Endothelial cell of umbilical vein (primary cell): ENCODE results near the gene TET1. TPM values are rescaled to one million over a fixed set of nuclear protein-coding genes. Genes with fewer than 3 reads are reported as not detected.

ENCODE experiments used
- BruUV-seq: library from RNA; stranded (reverse); fragments of 400-500 nt; replicated peaks from 2 replicates; lab custom pipeline; 2021; lab: Mats Ljungman, UMichigan
- CTCF ChIA-PET: fragments of 300-600, 350-600 bp; sonication (Branson Sonifier 250); formaldehyde crosslinking; loops from one replicate; lab custom pipeline; 2021; ENCODE audit warnings: antibody characterized with exemption, inconsistent platforms; lab: Charles Lee
- POLR2A ChIA-PET: fragments of 300-600, 350-600 bp; sonication (Branson Sonifier 250); formaldehyde crosslinking; loops from one replicate; lab custom pipeline; 2021; ENCODE audit warnings: antibody characterized with exemption, inconsistent platforms; lab: Charles Lee
- DNase-seq: peaks from one replicate; pipeline ENCODE4 v3.0.0-alpha.2; 2011; ENCODE audit warnings: low read depth, low spot score
- FAIRE-seq: peaks from 2 replicates; lab custom pipeline; 2011; peaks lifted over from hg19 to GRCh38; lab: Jason Lieb, UNC
- H2AFZ ChIP-seq: 2 replicates; pipeline ENCODE4 v1.6.0; 2012; ENCODE audit warnings: low read depth, low read length, control low read depth, inconsistent platforms
- H3K27ac ChIP-seq: 2 replicates; pipeline ENCODE4 v1.5.1; 2011; ENCODE audit warnings: low read depth, mild to moderate bottlenecking, control low read depth, low read length, moderate library complexity; ENCODE audit not compliant: insufficient read depth
- H3K27me3 ChIP-seq, 2 experiments: 2 replicates each; pipeline versions ENCODE4 v1.6.0 to v1.6.1; 2011; ENCODE audit warnings: low read length in 2 of 2, mixed read lengths in 1 of 2; ENCODE audit not compliant: control insufficient read depth in 2 of 2, insufficient read depth in 2 of 2
- H3K36me3 ChIP-seq, 2 experiments: 2 replicates in 1 of 2; 3 replicates in 1 of 2; pipeline ENCODE4 v1.5.1; 2011; ENCODE audit warnings: low read length in 2 of 2, mild to moderate bottlenecking in 1 of 2, moderate library complexity in 1 of 2; ENCODE audit not compliant: control insufficient read depth in 2 of 2, insufficient read depth in 2 of 2; ENCODE audit errors: extremely low read depth in 1 of 2
- H3K4me1 ChIP-seq: 3 replicates; pipeline ENCODE4 v1.5.1; 2011; ENCODE audit warnings: mild to moderate bottlenecking, low read length; ENCODE audit not compliant: control insufficient read depth, insufficient read depth; ENCODE audit errors: extremely low read depth
- H3K4me2 ChIP-seq: 2 replicates; pipeline ENCODE4 v1.6.1; 2011; ENCODE audit warnings: low read length, control low read depth, mixed read lengths; ENCODE audit not compliant: insufficient read depth
- H3K4me3 ChIP-seq, 3 experiments: fragments of 200-600 bp in 1 of 3; sonication (generic), shearing (Covaris generic) in 1 of 3; replicated peaks in 1 of 3; 2 replicates each; pipeline ENCODE4 v1.5.1; 2011 to 2016; ENCODE audit warnings: control low read depth in 3 of 3, low read length in 3 of 3, mild to moderate bottlenecking in 2 of 3, inconsistent platforms in 1 of 3, low read depth in 1 of 3, moderate library complexity in 1 of 3; ENCODE audit not compliant: insufficient read depth in 1 of 3
- H3K79me2 ChIP-seq: 2 replicates; pipeline ENCODE4 v1.6.0; 2012; ENCODE audit warnings: low read length, inconsistent platforms; ENCODE audit not compliant: control insufficient read depth, insufficient read depth
- H3K9ac ChIP-seq: replicated peaks from 2 replicates; pipeline ENCODE3; 2011; ENCODE audit warnings: low read length, control low read depth; ENCODE audit not compliant: insufficient read depth; ENCODE audit errors: extremely low read depth
- H3K9me1 ChIP-seq: replicated peaks from 3 replicates; pipeline ENCODE4 v1.6.0; 2011; ENCODE audit warnings: mild to moderate bottlenecking, low read length; ENCODE audit not compliant: control insufficient read depth, insufficient read depth; ENCODE audit errors: extremely low read depth
- H3K9me3 ChIP-seq: replicated peaks from 2 replicates; pipeline ENCODE4 v1.5.1; 2012; ENCODE audit warnings: low read length, inconsistent platforms; ENCODE audit not compliant: control insufficient read depth, insufficient read depth
- H4K20me1 ChIP-seq: replicated peaks from 2 replicates; pipeline ENCODE3; 2011; ENCODE audit warnings: mild to moderate bottlenecking, low read length; ENCODE audit not compliant: control insufficient read depth, insufficient read depth; ENCODE audit errors: extremely low read depth
- EZH2 ChIP-seq: IDR thresholded peaks from 2 replicates; pipeline ENCODE4 v1.6.1; 2012; ENCODE audit warnings: borderline replicate concordance, low read depth, mild to moderate bottlenecking, moderate library complexity, low read length, inconsistent platforms; ENCODE audit not compliant: severe bottlenecking
- FOS ChIP-seq: IDR thresholded peaks from 2 replicates; pipeline ENCODE4 v1.6.1; 2011; ENCODE audit warnings: mild to moderate bottlenecking, low read length, moderate library complexity, borderline replicate concordance; ENCODE audit not compliant: insufficient read depth
- GATA2 ChIP-seq: IDR thresholded peaks from 2 replicates; pipeline ENCODE4 v1.7.0; 2011; ENCODE audit warnings: low read depth, mild to moderate bottlenecking, moderate library complexity, mixed read lengths, low read length; ENCODE audit not compliant: insufficient read length, insufficient read depth
- JUN ChIP-seq: IDR thresholded peaks from 2 replicates; pipeline ENCODE4 v1.6.1; 2011; ENCODE audit warnings: borderline replicate concordance, low read depth; ENCODE audit not compliant: insufficient read length, insufficient read depth
- MYC ChIP-seq: IDR thresholded peaks from one replicate; pipeline ENCODE4 v1.6.1; 2011; ENCODE audit warnings: mild to moderate bottlenecking, low read depth, low read length
- POLR2A ChIP-seq: IDR thresholded peaks from 2 replicates; pipeline ENCODE4 v1.6.1; 2012; ENCODE audit warnings: low read depth, mild to moderate bottlenecking, control low read depth, low read length
- POLR2AphosphoS5 ChIP-seq: IDR thresholded peaks from 2 replicates; pipeline ENCODE4 v1.6.1; 2012; ENCODE audit warnings: low read depth, mild to moderate bottlenecking, control low read depth, low read length, moderate library complexity; ENCODE audit not compliant: insufficient read depth
- dilution Hi-C: fragments of 300-500 bp; cut with MboI; formaldehyde crosslinking; loops from one replicate; pipeline ENCODE4 v1.15.0; 2019; ENCODE audit warnings: low sequenced_read_pairs; ENCODE audit not compliant: extremely low pct_ligation_motif_present
- intact Hi-C: fragments of 100-400 bp; cut with micrococcal nuclease; formaldehyde crosslinking; loops from one replicate; pipeline ENCODE4 v1.10.0; 2022
- polyA plus RNA-seq, 4 experiments: library from polyadenylated mRNA; depleted of rRNA in 3 of 4; stranded (reverse) in 3 of 4; unstranded in 1 of 4; fragments of >200 nt; gene quantifications; 2 replicates each; pipeline versions ENCODE4 v1.2.1 to v1.2.3, GENCODE V29; 2011 to 2012; ENCODE audit warnings: missing spikeins in 1 of 4
- total RNA-seq: library from RNA; stranded (reverse); gene quantifications from 2 replicates; pipeline ENCODE4 v1.2.3, GENCODE V29; 2021
- TF ChIP-seq, protein P1 (sequence below): IDR thresholded peaks from 2 replicates; pipeline ENCODE4 v1.6.1; 2011; ENCODE audit not compliant: insufficient read depth, insufficient read length
- TF ChIP-seq, protein P2 (sequence below), 2 donors: IDR thresholded peaks; 1 replicate in 1 of 2; 2 replicates in 1 of 2; pipeline ENCODE4 v1.5.1; 2011; ENCODE audit warnings: low read length in 2 of 2, mild to moderate bottlenecking in 2 of 2, moderate library complexity in 2 of 2, control low read depth in 1 of 2, inconsistent platforms in 1 of 2, low read depth in 1 of 2; ENCODE audit not compliant: insufficient read depth in 1 of 2; ENCODE audit errors: extremely low read depth in 1 of 2

TET1 gene
- total and polyA plus RNA-seq, 2 donors (not counting 3 experiments of a cell fraction or from before 2014, with no cell fraction given), result 0.23 to 1.5 TPM

DNA sequence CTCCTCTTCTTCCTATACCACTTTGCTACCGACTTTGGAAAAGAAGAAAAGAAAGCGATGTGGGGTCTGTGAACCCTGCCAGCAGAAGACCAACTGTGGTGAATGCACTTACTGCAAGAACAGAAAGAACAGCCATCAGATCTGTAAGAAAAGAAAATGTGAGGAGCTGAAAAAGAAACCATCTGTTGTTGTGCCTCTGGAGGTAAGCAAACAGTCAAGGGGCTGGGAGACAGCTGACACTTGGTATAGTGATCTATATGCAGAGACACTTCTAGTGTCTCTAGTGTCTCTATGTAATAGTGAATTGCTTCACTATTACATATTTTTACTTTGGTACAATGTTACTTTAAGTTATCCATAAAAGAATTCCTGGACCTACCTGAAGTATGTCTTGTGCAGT lies 13.9 kb downstream of the TET1 start:
- H3K9me3 ChIP-seq, result no peaks in the 10 kb centered on the region
- FAIRE-seq (no peak), DNase-seq (no peak)
- ChIA-PET CTCF (interaction anchor here (1.2 kb wide), 1 partner anchor 15 kb away, joined by 6 read pairs; no protein-coding TSS in a partner anchor), POLR2A (no interaction called here)
- no peak overlapping the region for H3K4me2 ChIP-seq
- no peaks in the 10 kb centered on the region for H3K36me3 ChIP-seq
- no peaks in the 10 kb centered on the region for H4K20me1 ChIP-seq
- H3K9me1 ChIP-seq, result no peaks in the 10 kb centered on the region
- TF ChIP-seq POLR2AphosphoS5 (no peak), POLR2A (no peak), MYC (no peak), FOS (no peak), EZH2 (no peak), JUN (no peak), GATA2 (no peak)
- TF ChIP-seq, protein P1, sequence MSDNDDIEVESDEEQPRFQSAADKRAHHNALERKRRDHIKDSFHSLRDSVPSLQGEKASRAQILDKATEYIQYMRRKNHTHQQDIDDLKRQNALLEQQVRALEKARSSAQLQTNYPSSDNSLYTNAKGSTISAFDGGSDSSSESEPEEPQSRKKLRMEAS, result no peak
- TF ChIP-seq, protein P2, sequence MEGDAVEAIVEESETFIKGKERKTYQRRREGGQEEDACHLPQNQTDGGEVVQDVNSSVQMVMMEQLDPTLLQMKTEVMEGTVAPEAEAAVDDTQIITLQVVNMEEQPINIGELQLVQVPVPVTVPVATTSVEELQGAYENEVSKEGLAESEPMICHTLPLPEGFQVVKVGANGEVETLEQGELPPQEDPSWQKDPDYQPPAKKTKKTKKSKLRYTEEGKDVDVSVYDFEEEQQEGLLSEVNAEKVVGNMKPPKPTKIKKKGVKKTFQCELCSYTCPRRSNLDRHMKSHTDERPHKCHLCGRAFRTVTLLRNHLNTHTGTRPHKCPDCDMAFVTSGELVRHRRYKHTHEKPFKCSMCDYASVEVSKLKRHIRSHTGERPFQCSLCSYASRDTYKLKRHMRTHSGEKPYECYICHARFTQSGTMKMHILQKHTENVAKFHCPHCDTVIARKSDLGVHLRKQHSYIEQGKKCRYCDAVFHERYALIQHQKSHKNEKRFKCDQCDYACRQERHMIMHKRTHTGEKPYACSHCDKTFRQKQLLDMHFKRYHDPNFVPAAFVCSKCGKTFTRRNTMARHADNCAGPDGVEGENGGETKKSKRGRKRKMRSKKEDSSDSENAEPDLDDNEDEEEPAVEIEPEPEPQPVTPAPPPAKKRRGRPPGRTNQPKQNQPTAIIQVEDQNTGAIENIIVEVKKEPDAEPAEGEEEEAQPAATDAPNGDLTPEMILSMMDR (IDR thresholded peaks at IDR 0.05; ENCODE audit: extremely low read depth in 1 of 2, insufficient read depth in 1 of 2, low read depth in 1 of 2, low read length in 2 of 2), result no peak
- no peaks in the 10 kb centered on the region for H3K79me2 ChIP-seq
- no peak overlapping the region for H2AFZ ChIP-seq
- intact Hi-C loops (no loop called here), dilution Hi-C loops (no loop called here)
- no peaks in the 10 kb centered on the region for H3K4me1 ChIP-seq
- no peaks in the 10 kb centered on the region for H3K27me3 ChIP-seq
- H3K27ac ChIP-seq, result no peak overlapping the region
- no peak overlapping the region for H3K9ac ChIP-seq
- no peak overlapping the region for H3K4me3 ChIP-seq
- BruUV-seq, result no TSS peak
